ENCODE data around the gene PTGES2.

DNA sequence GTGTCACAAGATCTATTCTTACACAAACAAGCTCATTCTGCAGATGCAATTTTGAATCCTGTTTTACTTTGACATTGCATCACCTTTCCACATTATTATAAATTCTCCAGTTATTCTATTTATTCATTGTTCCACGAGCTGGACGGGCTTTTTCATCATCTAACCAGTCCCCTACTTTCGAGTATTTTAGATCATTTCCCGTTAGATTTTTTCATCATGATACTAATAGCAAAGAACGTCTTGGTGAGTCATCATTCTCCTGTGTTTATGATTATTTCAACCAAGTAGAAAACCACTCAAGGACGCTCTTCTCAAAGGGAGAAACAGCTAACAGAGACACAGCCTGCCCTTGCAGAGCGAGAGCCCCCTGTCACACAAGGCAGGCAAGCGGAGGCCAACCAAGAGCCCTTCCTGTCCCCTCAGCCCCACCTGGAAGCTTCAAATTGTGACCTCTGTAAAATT is 47.6 kb upstream of the PTGES2 start:
- TF ChIP-seq, protein P1, sequence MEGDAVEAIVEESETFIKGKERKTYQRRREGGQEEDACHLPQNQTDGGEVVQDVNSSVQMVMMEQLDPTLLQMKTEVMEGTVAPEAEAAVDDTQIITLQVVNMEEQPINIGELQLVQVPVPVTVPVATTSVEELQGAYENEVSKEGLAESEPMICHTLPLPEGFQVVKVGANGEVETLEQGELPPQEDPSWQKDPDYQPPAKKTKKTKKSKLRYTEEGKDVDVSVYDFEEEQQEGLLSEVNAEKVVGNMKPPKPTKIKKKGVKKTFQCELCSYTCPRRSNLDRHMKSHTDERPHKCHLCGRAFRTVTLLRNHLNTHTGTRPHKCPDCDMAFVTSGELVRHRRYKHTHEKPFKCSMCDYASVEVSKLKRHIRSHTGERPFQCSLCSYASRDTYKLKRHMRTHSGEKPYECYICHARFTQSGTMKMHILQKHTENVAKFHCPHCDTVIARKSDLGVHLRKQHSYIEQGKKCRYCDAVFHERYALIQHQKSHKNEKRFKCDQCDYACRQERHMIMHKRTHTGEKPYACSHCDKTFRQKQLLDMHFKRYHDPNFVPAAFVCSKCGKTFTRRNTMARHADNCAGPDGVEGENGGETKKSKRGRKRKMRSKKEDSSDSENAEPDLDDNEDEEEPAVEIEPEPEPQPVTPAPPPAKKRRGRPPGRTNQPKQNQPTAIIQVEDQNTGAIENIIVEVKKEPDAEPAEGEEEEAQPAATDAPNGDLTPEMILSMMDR (IDR thresholded peaks at IDR 0.05; ENCODE audit: low read depth, low read length, poor library complexity, severe bottlenecking) = no peak
- TF ChIP-seq EZH2phosphoT487 (IDR thresholded peaks at IDR 0.05; ENCODE audit: borderline replicate concordance, low read length) = no peak
